Activated CD4-positive, alpha-beta T cell treated with anti-CD3 and anti-CD28 coated beads, Interleukin-2, amount 50 U/mL, for 1 hour (primary cell): ENCODE data around the gene IZUMO1R.
"Not testable (repeated sequence)": the region's sequence is repeated elsewhere in the genome, so short reads cannot be mapped to it uniquely, and the experiment has no call there.

Experiments
- DNase-seq: peaks from one replicate; pipeline ENCODE4 v3.0.0-alpha.2; 2020

Gene IZUMO1R

GRCh38 chr11:94303966-94304958 lies at the start of gene IZUMO1R:
Gene IZUMO1R, plus strand, starts transcription at chr11:94304580. Its CDS starts 1,057 bp downstream, at chr11:94305637.
- DNase-seq: no peak

GRCh38 chr11:94271885-94272372 lies 32.5 kb upstream of the IZUMO1R start:
- no peak for DNase-seq

GRCh38 chr11:94272738-94273313 lies 31.6 kb upstream of the IZUMO1R start:
- DNase-seq: no peak

- no peak for DNase-seq
Observed at GRCh38 chr11:94275961-94276360, 28.4 kb upstream of the IZUMO1R start.

GRCh38 chr11:94276943-94277342 lies 27.4 kb upstream of the IZUMO1R start:
- no peak for DNase-seq

- not testable (repeated sequence) for DNase-seq
Observed at GRCh38 chr11:94278207-94278606, 26.2 kb upstream of the IZUMO1R start.

GRCh38 chr11:94279996-94280395 lies 24.4 kb upstream of the IZUMO1R start:
- DNase-seq: no peak

- no peak for DNase-seq
Observed at GRCh38 chr11:94281324-94281723, 23.1 kb upstream of the IZUMO1R start.

GRCh38 chr11:94283678-94284077 lies 20.7 kb upstream of the IZUMO1R start:
- no peak for DNase-seq

- DNase-seq: no peak
Observed at GRCh38 chr11:94295534-94295933, 8.8 kb upstream of the IZUMO1R start.

- DNase-seq: no peak
Observed at GRCh38 chr11:94297985-94298576, 6.3 kb upstream of the IZUMO1R start.

GRCh38 chr11:94302776-94303175 lies 1.6 kb upstream of the IZUMO1R start:
- DNase-seq: no peak

GRCh38 chr11:94305146-94305545 lies 766 bp downstream of the IZUMO1R start:
- no peak for DNase-seq

GRCh38 chr11:94307101-94307791 lies 2.9 kb downstream of the IZUMO1R start:
- DNase-seq: no peak

GRCh38 chr11:94308024-94308423 lies 3.6 kb downstream of the IZUMO1R start:
- no peak for DNase-seq

GRCh38 chr11:94309757-94310156 lies 5.4 kb downstream of the IZUMO1R start:
- DNase-seq: no peak

- DNase-seq: no peak
Observed at GRCh38 chr11:94310191-94310875, 6.0 kb downstream of the IZUMO1R start.

GRCh38 chr11:94312339-94312738 lies 8.0 kb downstream of the IZUMO1R start:
- DNase-seq: no peak

GRCh38 chr11:94314064-94314463 lies 9.7 kb downstream of the IZUMO1R start:
- no peak for DNase-seq

GRCh38 chr11:94315664-94316063 lies 11.3 kb downstream of the IZUMO1R start:
- DNase-seq: no peak

- no peak for DNase-seq
Observed at GRCh38 chr11:94322501-94322900, 18.1 kb downstream of the IZUMO1R start.

GRCh38 chr11:94325681-94326080 lies 21.3 kb downstream of the IZUMO1R start:
- DNase-seq: peak; percentile 32
